BE2C (cell line): ENCODE results near the gene PLA2G4D.

Source experiments
- DNase-seq: peaks from one replicate; pipeline ENCODE4 v3.0.0-alpha.2; 2020
- H3K27me3 ChIP-seq: fragments of 250-450 bp; sonication (Bioruptor Pico); 2 replicates; pipeline ENCODE4 v1.5.1; 2020; ENCODE audit warnings: mild to moderate bottlenecking
- H3K36me3 ChIP-seq: fragments of 250-450 bp; sonication (Bioruptor Pico); 2 replicates; pipeline ENCODE4 v1.5.1; 2020; ENCODE audit warnings: mild to moderate bottlenecking
- H3K4me1 ChIP-seq: fragments of 250-450 bp; sonication (Bioruptor Pico); 2 replicates; pipeline ENCODE4 v1.5.1; 2020
- H3K4me3 ChIP-seq: 2 replicates; pipeline ENCODE4 v1.5.1; 2011; ENCODE audit warnings: low read depth, low read length
- H3K9me3 ChIP-seq: fragments of 250-450 bp; sonication (Bioruptor Pico); 2 replicates; pipeline ENCODE4 v1.5.1; 2020
- CTCF ChIP-seq: IDR thresholded peaks from 2 replicates; pipeline ENCODE4 v1.5.1; 2012; ENCODE audit warnings: mild to moderate bottlenecking, low read depth, low read length

PLA2G4D gene

GRCh38 chr15:42027521-42027920 lies 66.8 kb downstream of the PLA2G4D start:
- TF ChIP-seq CTCF = no peak
- no peak overlapping the region for H3K4me3 ChIP-seq
- no peaks in the 10 kb centered on the region for H3K27me3 ChIP-seq
- no peaks in the 10 kb centered on the region for H3K4me1 ChIP-seq
- no peaks in the 10 kb centered on the region; the same call in 1 of the 2 replicates for H3K9me3 ChIP-seq
- no peaks in the 10 kb centered on the region for H3K36me3 ChIP-seq
- DNase-seq = no peak

- no peak for DNase-seq
Measured at GRCh38 chr15:42024303-42024702, 70.1 kb downstream of the PLA2G4D start.

DNA sequence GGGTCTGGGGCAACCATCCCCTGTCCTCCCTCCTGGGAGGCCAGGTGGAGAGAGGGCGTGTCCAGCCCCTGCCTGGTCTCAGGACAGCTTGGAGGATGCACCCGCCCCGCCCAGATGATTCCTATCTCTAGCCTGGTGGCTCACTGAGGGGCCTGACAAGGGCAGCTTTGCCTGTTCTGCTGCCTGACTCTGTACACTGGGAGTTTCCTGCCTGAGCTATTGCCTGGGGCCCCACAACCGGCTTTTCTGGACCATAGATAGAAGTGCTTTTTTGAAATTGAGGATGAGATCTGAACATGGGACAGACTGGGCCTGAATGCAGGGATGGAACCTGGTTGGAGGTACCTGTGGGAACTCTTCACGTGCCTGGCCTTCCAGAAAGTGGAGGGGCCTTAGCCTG lies 72.8 kb downstream of the PLA2G4D start:
- no peak for TF ChIP-seq CTCF
- no peak overlapping the region for H3K4me3 ChIP-seq
- H3K4me1 ChIP-seq = peaks cover 19% of the 10 kb centered on the region
- no peak for DNase-seq
- no peaks in the 10 kb centered on the region; the same call in 1 of the 2 replicates for H3K9me3 ChIP-seq
- H3K27me3 ChIP-seq = no peaks in the 10 kb centered on the region
- no peaks in the 10 kb centered on the region for H3K36me3 ChIP-seq

More at GRCh38 chr15:42024303-42024702, 70.1 kb downstream of the PLA2G4D start:
- Histone ChIP-seq H3K9me3 (no peaks in the 10 kb centered on the region; the same call in 1 of the 2 replicates), H3K27me3 (no peaks in the 10 kb centered on the region), H3K4me3 (no peak overlapping the region), H3K36me3 (no peaks in the 10 kb centered on the region), H3K4me1 (peaks cover 3% of the 10 kb centered on the region)
- TF ChIP-seq CTCF = no peak

GRCh38 chr15:42020713-42021273 lies 73.6 kb downstream of the PLA2G4D start, which contains the start of gene PLA2G4E:
Gene PLA2G4E (minus strand): TSS chr15:42021042. CDS start chr15:42021030, 12 bp downstream.
- no peak for TF ChIP-seq CTCF
- H3K36me3 ChIP-seq = no peaks in the 10 kb centered on the region
- no peaks in the 10 kb centered on the region for H3K9me3 ChIP-seq
- H3K4me1 ChIP-seq = peaks cover 19% of the 10 kb centered on the region
- no peaks in the 10 kb centered on the region for H3K27me3 ChIP-seq
- no peak for DNase-seq
- H3K4me3 ChIP-seq = no peak within 1 kb of the TSS

DNA sequence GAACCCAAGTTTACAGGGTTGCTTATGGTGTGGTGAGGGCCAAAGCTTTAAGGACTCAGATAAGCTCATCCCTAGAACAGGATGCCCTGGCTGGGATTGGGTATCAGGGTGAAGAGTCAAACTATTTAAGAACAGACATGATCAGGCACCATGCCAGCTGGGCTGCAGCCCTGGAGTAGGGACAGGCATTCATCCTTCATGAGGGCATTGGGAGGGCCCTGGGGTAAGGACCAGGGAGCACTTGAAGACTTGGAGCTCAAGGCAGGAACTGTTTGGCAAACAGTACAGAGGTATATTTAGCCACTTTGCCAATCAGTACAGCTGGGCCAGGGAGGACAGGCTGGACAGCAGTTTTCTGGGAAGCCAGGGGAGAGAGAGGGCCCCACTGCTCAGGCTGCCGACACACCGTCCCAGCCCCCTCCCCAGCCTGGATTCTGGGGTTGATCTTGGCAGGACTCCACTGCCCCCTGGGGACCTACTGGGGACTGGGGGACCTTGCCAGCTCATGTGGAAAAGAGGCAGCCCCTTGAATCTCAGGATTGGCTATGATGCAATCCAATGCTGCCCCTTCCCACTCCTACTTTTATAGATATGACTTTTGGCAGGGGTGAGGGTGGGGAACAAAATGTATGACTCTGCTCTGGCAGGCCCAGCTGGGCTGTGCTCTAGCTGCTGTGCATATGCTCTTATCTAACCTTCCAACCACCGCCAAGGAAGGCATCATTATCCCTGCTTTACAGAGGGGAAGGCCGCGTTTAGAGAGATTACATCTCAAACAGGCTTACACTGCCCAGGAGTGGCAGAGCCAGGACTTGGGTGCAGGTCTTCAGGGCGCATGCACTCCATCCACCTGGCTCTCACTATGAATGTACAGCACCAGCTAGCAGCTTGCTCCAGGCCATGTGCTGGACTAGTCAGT lies 75.8 kb downstream of the PLA2G4D start:
- Histone ChIP-seq H3K36me3 (no peaks in the 10 kb centered on the region), H3K27me3 (no peaks in the 10 kb centered on the region), H3K9me3 (no peaks in the 10 kb centered on the region), H3K4me1 (peaks cover 19% of the 10 kb centered on the region), H3K4me3 (no peak overlapping the region)
- peak; percentile 18; the same call in 1 of the 2 replicates for TF ChIP-seq CTCF
- peak; percentile 64 for DNase-seq
